Mesendoderm (in vitro differentiated cells): ENCODE results near the gene PI4K2A.

Experiments used
- DNase-seq: peaks from one replicate; pipeline ENCODE4 v3.0.0; 2013
- H2AK5ac ChIP-seq: 2 replicates; pipeline ENCODE4 v1.6.1; 2013; ENCODE audit warnings: low read length, inconsistent platforms
- H2BK120ac ChIP-seq: 2 replicates; pipeline ENCODE4 v1.6.1; 2013; ENCODE audit warnings: low read depth, mild to moderate bottlenecking, low read length, moderate library complexity, mixed read lengths
- H2BK15ac ChIP-seq: replicated peaks from 2 replicates; pipeline ENCODE4 v1.6.1; 2013; ENCODE audit warnings: low read depth, mild to moderate bottlenecking, moderate library complexity
- H2BK5ac ChIP-seq: 2 replicates; pipeline ENCODE4 v1.6.1; 2013; ENCODE audit warnings: low read length, inconsistent platforms
- H3K18ac ChIP-seq: 2 replicates; pipeline ENCODE4 v1.6.1; 2013; ENCODE audit warnings: mild to moderate bottlenecking, low read length, mixed read lengths
- H3K23ac ChIP-seq: one replicate; pipeline ENCODE4 v1.6.1; 2013; ENCODE audit warnings: low read length
- H3K27ac ChIP-seq: 2 replicates; pipeline ENCODE4 v1.5.1; 2013; ENCODE audit warnings: low read depth, mild to moderate bottlenecking, inconsistent platforms, low read length, moderate library complexity
- H3K27me3 ChIP-seq: 2 replicates; pipeline ENCODE4 v1.6.1; 2013; ENCODE audit warnings: low read length, control low read depth, mild to moderate bottlenecking, inconsistent platforms; ENCODE audit not compliant: insufficient read depth, poor library complexity
- H3K36me3 ChIP-seq: 2 replicates; pipeline ENCODE4 v1.6.1; 2013; ENCODE audit warnings: low read length, inconsistent platforms; ENCODE audit not compliant: control insufficient read depth, insufficient read depth
- H3K4ac ChIP-seq: one replicate; pipeline ENCODE4 v1.6.1; 2013; ENCODE audit warnings: low read depth, mild to moderate bottlenecking, low read length, moderate library complexity
- H3K4me1 ChIP-seq: 2 replicates; pipeline ENCODE4 v1.6.1; 2013; ENCODE audit warnings: low read depth, low read length, inconsistent platforms; ENCODE audit not compliant: control insufficient read depth
- H3K4me2 ChIP-seq: 2 replicates; pipeline ENCODE4 v1.6.1; 2013; ENCODE audit warnings: low read length
- H3K4me3 ChIP-seq: 2 replicates; pipeline ENCODE4 v1.5.1; 2013; ENCODE audit warnings: mild to moderate bottlenecking, low read length
- H3K56ac ChIP-seq: one replicate; pipeline ENCODE4 v1.6.1; 2013; ENCODE audit warnings: low read length
- H3K79me1 ChIP-seq: 2 replicates; pipeline ENCODE4 v1.6.1; 2013; ENCODE audit warnings: low read length, inconsistent platforms
- H3K79me2 ChIP-seq: 2 replicates; pipeline ENCODE4 v1.6.1; 2013; ENCODE audit warnings: mild to moderate bottlenecking, low read length; ENCODE audit not compliant: control insufficient read depth, insufficient read depth
- H3K9ac ChIP-seq: 2 replicates; pipeline ENCODE4 v1.6.1; 2013; ENCODE audit warnings: low read length, inconsistent platforms
- H4K5ac ChIP-seq: one replicate; pipeline ENCODE4 v1.6.1; 2013; ENCODE audit warnings: low read length
- H4K8ac ChIP-seq: one replicate; pipeline ENCODE4 v1.6.1; 2013; ENCODE audit warnings: low read depth, mild to moderate bottlenecking, control low read depth, low read length, moderate library complexity
- WGBS: extraction: QIAGEN DNeasy Blood & Tissue Kit; methylation state at CpG from one replicate; pipeline ENCODE4 v1.1.7; 2013; ENCODE audit warnings: low lambda C conversion rate, missing lambda C conversion rate; ENCODE audit not compliant: insufficient coverage; ENCODE audit errors: extremely low coverage; 5-methylcytosine and 5-hydroxymethylcytosine counted together

PI4K2A gene

GRCh38 chr10:97713339-97713825, 72.9 kb downstream of the PI4K2A start, which contains the start of gene MARVELD1:
Gene MARVELD1, plus strand, starts transcription at chr10:97713730. Its CDS starts 147 bp downstream, at chr10:97713877.
- no CpG with 5 or more reads among the region's 37 CpGs for WGBS
- H3K56ac ChIP-seq = peak within 1 kb of the TSS; percentile 100

GRCh38 chr10:97713826-97714400, 73.4 kb downstream of the PI4K2A start:
- Histone ChIP-seq H3K4me2 (peak overlapping the region; percentile 98), H2BK5ac (peak overlapping the region; percentile 95), H2BK15ac (no peak overlapping the region), H3K79me2 (peaks cover 8% of the 10 kb centered on the region), H3K36me3 (no peaks in the 10 kb centered on the region), H3K18ac (peak overlapping the region; percentile 72), H3K4me3 (peak overlapping the region; percentile 91), H3K4me1 (peaks cover 14% of the 10 kb centered on the region), H3K23ac (peak overlapping the region; percentile 100), H4K8ac (peak overlapping the region; percentile 67), H3K4ac (peak overlapping the region; percentile 82), H2BK120ac (no peak overlapping the region), H2AK5ac (no peak overlapping the region), H3K9ac (peak overlapping the region; percentile 99), H4K5ac (no peak overlapping the region), H3K27ac (peak overlapping the region; percentile 87), H3K79me1 (peaks cover 7% of the 10 kb centered on the region), H3K56ac (peak overlapping the region; percentile 100), H3K27me3 (no peaks in the 10 kb centered on the region)
- DNase-seq = peak; percentile 91
- no CpG with 5 or more reads among the region's 69 CpGs for WGBS

More at GRCh38 chr10:97713339-97713825, 72.9 kb downstream of the PI4K2A start, which contains the start of gene MARVELD1:
- peaks cover 8% of the 10 kb centered on the region for H3K79me2 ChIP-seq
- peak within 1 kb of the TSS; percentile 100 for H3K23ac ChIP-seq
- H3K27me3 ChIP-seq = no peaks in the 10 kb centered on the region
- H3K4me1 ChIP-seq = peaks cover 12% of the 10 kb centered on the region
- H2BK15ac ChIP-seq = no peak within 1 kb of the TSS
- H3K4ac ChIP-seq = peak within 1 kb of the TSS; percentile 97
- H3K79me1 ChIP-seq = peaks cover 7% of the 10 kb centered on the region
- peak within 1 kb of the TSS; percentile 72 for H3K18ac ChIP-seq
- H3K9ac ChIP-seq = peak within 1 kb of the TSS; percentile 99
- peak within 1 kb of the TSS; percentile 87 for H3K27ac ChIP-seq
- no peak within 1 kb of the TSS for H2BK120ac ChIP-seq
- peak within 1 kb of the TSS; percentile 95 for H2BK5ac ChIP-seq
- H3K4me3 ChIP-seq = peak within 1 kb of the TSS; percentile 91
- DNase-seq = peak; percentile 91
- peak within 1 kb of the TSS; percentile 67 for H4K8ac ChIP-seq
- H2AK5ac ChIP-seq = peak within 1 kb of the TSS; percentile 32
- peak within 1 kb of the TSS; percentile 39 for H4K5ac ChIP-seq
- peak within 1 kb of the TSS; percentile 98 for H3K4me2 ChIP-seq
- H3K36me3 ChIP-seq = no peaks in the 10 kb centered on the region

- Histone ChIP-seq H3K36me3 (no peaks in the 10 kb centered on the region), H3K4me2 (peak overlapping the region; percentile 98), H3K27me3 (no peaks in the 10 kb centered on the region), H3K27ac (peak overlapping the region; percentile 87), H3K79me1 (peaks cover 7% of the 10 kb centered on the region), H3K9ac (peak overlapping the region; percentile 99), H4K5ac (no peak overlapping the region), H3K4ac (peak overlapping the region; percentile 86), H2BK120ac (no peak overlapping the region), H3K4me1 (peaks cover 17% of the 10 kb centered on the region), H3K18ac (peak overlapping the region; percentile 72), H4K8ac (no peak overlapping the region), H2BK15ac (no peak overlapping the region), H2AK5ac (peak overlapping the region; percentile 74), H3K23ac (peak overlapping the region; percentile 98), H3K79me2 (peaks cover 8% of the 10 kb centered on the region), H2BK5ac (peak overlapping the region; percentile 95), H3K4me3 (peak overlapping the region; percentile 91), H3K56ac (peak overlapping the region; percentile 100)
- WGBS = no CpG with 5 or more reads among the region's 74 CpGs
- DNase-seq = peak; percentile 92
Measured at GRCh38 chr10:97714401-97715258, 74.2 kb downstream of the PI4K2A start.

- H3K56ac ChIP-seq = peak overlapping the region; percentile 100
- no peaks in the 10 kb centered on the region for H3K27me3 ChIP-seq
- no peak overlapping the region for H2BK120ac ChIP-seq
- peak overlapping the region; percentile 56 for H3K27ac ChIP-seq
- peak overlapping the region; percentile 99 for H3K9ac ChIP-seq
- H3K79me1 ChIP-seq = peaks cover 7% of the 10 kb centered on the region
- H3K18ac ChIP-seq = peak overlapping the region; percentile 11
- WGBS = no CpG with 5 or more reads among the region's 8 CpGs
- H2BK15ac ChIP-seq = no peak overlapping the region
- peak overlapping the region; percentile 98 for H3K4me2 ChIP-seq
- peak overlapping the region; percentile 76 for H2BK5ac ChIP-seq
- H3K23ac ChIP-seq = peak overlapping the region; percentile 98
- peak overlapping the region; percentile 74 for H2AK5ac ChIP-seq
- DNase-seq = peak; percentile 40
- peak overlapping the region; percentile 86 for H3K4ac ChIP-seq
- peaks cover 8% of the 10 kb centered on the region for H3K79me2 ChIP-seq
- no peak overlapping the region for H4K5ac ChIP-seq
- H3K36me3 ChIP-seq = no peaks in the 10 kb centered on the region
- no peak overlapping the region for H4K8ac ChIP-seq
- H3K4me1 ChIP-seq = peaks cover 17% of the 10 kb centered on the region
- H3K4me3 ChIP-seq = peak overlapping the region; percentile 57
Measured at GRCh38 chr10:97715259-97715874, 74.9 kb downstream of the PI4K2A start.

GRCh38 chr10:97717627-97718026, 77.2 kb downstream of the PI4K2A start:
- Histone ChIP-seq H3K27me3 (no peaks in the 10 kb centered on the region), H3K56ac (no peak overlapping the region), H4K5ac (no peak overlapping the region), H3K36me3 (no peaks in the 10 kb centered on the region), H3K79me2 (peaks cover 8% of the 10 kb centered on the region), H2BK5ac (no peak overlapping the region), H3K4me1 (peaks cover 17% of the 10 kb centered on the region), H2BK15ac (no peak overlapping the region), H3K4ac (no peak overlapping the region), H4K8ac (no peak overlapping the region), H3K4me2 (no peak overlapping the region), H2BK120ac (no peak overlapping the region), H3K27ac (no peak overlapping the region), H3K79me1 (peaks cover 7% of the 10 kb centered on the region), H3K4me3 (no peak overlapping the region), H3K23ac (no peak overlapping the region), H3K9ac (no peak overlapping the region), H3K18ac (no peak overlapping the region), H2AK5ac (no peak overlapping the region)
- no peak for DNase-seq
- no CpG with 5 or more reads among the region's 7 CpGs for WGBS
